ENCODE measurements around the gene TNFAIP1.

TNFAIP1 gene

GRCh38 chr17:28385037-28385400 is 49.5 kb downstream of the TNFAIP1 start:
- H3K4me1 ChIP-seq (ENCODE audit: control insufficient read depth, insufficient read depth, low read length, poor library complexity, severe bottlenecking), result peaks cover 19% of the 10 kb centered on the region
- no peaks in the 10 kb centered on the region for H3K9me3 ChIP-seq (ENCODE audit: control insufficient read depth, low read length)
- H3K4me3 ChIP-seq (ENCODE audit: insufficient read depth, low read depth, low read length, poor library complexity, severe bottlenecking), result peak overlapping the region; percentile 87
- no peaks in the 10 kb centered on the region for H3K27me3 ChIP-seq (replicated peaks; ENCODE audit: control insufficient read depth, insufficient read depth, low read length, poor library complexity, severe bottlenecking)
- DNase-seq, result no peak
- peaks cover 13% of the 10 kb centered on the region for H3K36me3 ChIP-seq (ENCODE audit: control insufficient read depth, insufficient read depth, low read length)
- peak overlapping the region; percentile 20 for H3K27ac ChIP-seq (ENCODE audit: insufficient read depth, low read length, poor library complexity, severe bottlenecking)

- Histone ChIP-seq H3K36me3 (ENCODE audit: control insufficient read depth, insufficient read depth, low read length) (peaks cover 17% of the 10 kb centered on the region), H3K27ac (ENCODE audit: insufficient read depth, low read length, poor library complexity, severe bottlenecking) (no peak overlapping the region), H3K4me1 (ENCODE audit: control insufficient read depth, insufficient read depth, low read length, poor library complexity, severe bottlenecking) (peaks cover 19% of the 10 kb centered on the region), H3K4me3 (ENCODE audit: insufficient read depth, low read depth, low read length, poor library complexity, severe bottlenecking) (peak overlapping the region; percentile 87), H3K9me3 (ENCODE audit: control insufficient read depth, low read length) (no peaks in the 10 kb centered on the region), H3K27me3 (replicated peaks; ENCODE audit: control insufficient read depth, insufficient read depth, low read length, poor library complexity, severe bottlenecking) (no peaks in the 10 kb centered on the region)
- no peak for DNase-seq
These were observed 49.8 kb downstream of the TNFAIP1 start for GRCh38 chr17:28385406-28385805.

GRCh38 chr17:28386391-28386790 is 50.8 kb downstream of the TNFAIP1 start:
- H3K4me3 ChIP-seq (ENCODE audit: insufficient read depth, low read depth, low read length, poor library complexity, severe bottlenecking), result no peak overlapping the region
- DNase-seq, result no peak
- peaks cover 16% of the 10 kb centered on the region for H3K4me1 ChIP-seq (ENCODE audit: control insufficient read depth, insufficient read depth, low read length, poor library complexity, severe bottlenecking)
- no peaks in the 10 kb centered on the region for H3K27me3 ChIP-seq (replicated peaks; ENCODE audit: control insufficient read depth, insufficient read depth, low read length, poor library complexity, severe bottlenecking)
- H3K9me3 ChIP-seq (ENCODE audit: control insufficient read depth, low read length), result no peaks in the 10 kb centered on the region
- H3K36me3 ChIP-seq (ENCODE audit: control insufficient read depth, insufficient read depth, low read length), result peaks cover 27% of the 10 kb centered on the region
- no peak overlapping the region for H3K27ac ChIP-seq (ENCODE audit: insufficient read depth, low read length, poor library complexity, severe bottlenecking)

GRCh38 chr17:28388106-28388505 is 52.5 kb downstream of the TNFAIP1 start:
- Histone ChIP-seq H3K27me3 (replicated peaks; ENCODE audit: control insufficient read depth, insufficient read depth, low read length, poor library complexity, severe bottlenecking) (no peaks in the 10 kb centered on the region), H3K9me3 (ENCODE audit: control insufficient read depth, low read length) (no peaks in the 10 kb centered on the region), H3K27ac (ENCODE audit: insufficient read depth, low read length, poor library complexity, severe bottlenecking) (no peak overlapping the region), H3K36me3 (ENCODE audit: control insufficient read depth, insufficient read depth, low read length) (peaks cover 33% of the 10 kb centered on the region), H3K4me1 (ENCODE audit: control insufficient read depth, insufficient read depth, low read length, poor library complexity, severe bottlenecking) (peaks cover 12% of the 10 kb centered on the region), H3K4me3 (ENCODE audit: insufficient read depth, low read depth, low read length, poor library complexity, severe bottlenecking) (no peak overlapping the region)
- no peak for DNase-seq

- Histone ChIP-seq H3K9me3 (ENCODE audit: control insufficient read depth, low read length) (no peaks in the 10 kb centered on the region), H3K27ac (ENCODE audit: insufficient read depth, low read length, poor library complexity, severe bottlenecking) (no peak overlapping the region), H3K36me3 (ENCODE audit: control insufficient read depth, insufficient read depth, low read length) (peaks cover 43% of the 10 kb centered on the region), H3K4me3 (ENCODE audit: insufficient read depth, low read depth, low read length, poor library complexity, severe bottlenecking) (no peak overlapping the region), H3K4me1 (ENCODE audit: control insufficient read depth, insufficient read depth, low read length, poor library complexity, severe bottlenecking) (peaks cover 4% of the 10 kb centered on the region), H3K27me3 (replicated peaks; ENCODE audit: control insufficient read depth, insufficient read depth, low read length, poor library complexity, severe bottlenecking) (no peaks in the 10 kb centered on the region)
- no peak for DNase-seq
These were observed 54.6 kb downstream of the TNFAIP1 start for GRCh38 chr17:28390141-28390540.

GRCh38 chr17:28390563-28390962 is 55.0 kb downstream of the TNFAIP1 start:
- Histone ChIP-seq H3K36me3 (ENCODE audit: control insufficient read depth, insufficient read depth, low read length) (peaks cover 47% of the 10 kb centered on the region), H3K27ac (ENCODE audit: insufficient read depth, low read length, poor library complexity, severe bottlenecking) (no peak overlapping the region), H3K4me1 (ENCODE audit: control insufficient read depth, insufficient read depth, low read length, poor library complexity, severe bottlenecking) (no peaks in the 10 kb centered on the region), H3K9me3 (ENCODE audit: control insufficient read depth, low read length) (no peaks in the 10 kb centered on the region), H3K4me3 (ENCODE audit: insufficient read depth, low read depth, low read length, poor library complexity, severe bottlenecking) (no peak overlapping the region), H3K27me3 (replicated peaks; ENCODE audit: control insufficient read depth, insufficient read depth, low read length, poor library complexity, severe bottlenecking) (no peaks in the 10 kb centered on the region)
- no peak for DNase-seq

- H3K27ac ChIP-seq (ENCODE audit: insufficient read depth, low read length, poor library complexity, severe bottlenecking), result no peak overlapping the region
- no peaks in the 10 kb centered on the region for H3K4me1 ChIP-seq (ENCODE audit: control insufficient read depth, insufficient read depth, low read length, poor library complexity, severe bottlenecking)
- H3K4me3 ChIP-seq (ENCODE audit: insufficient read depth, low read depth, low read length, poor library complexity, severe bottlenecking), result no peak overlapping the region
- H3K27me3 ChIP-seq (replicated peaks; ENCODE audit: control insufficient read depth, insufficient read depth, low read length, poor library complexity, severe bottlenecking), result no peaks in the 10 kb centered on the region
- DNase-seq, result no peak
- H3K36me3 ChIP-seq (ENCODE audit: control insufficient read depth, insufficient read depth, low read length), result peaks cover 51% of the 10 kb centered on the region
- no peaks in the 10 kb centered on the region for H3K9me3 ChIP-seq (ENCODE audit: control insufficient read depth, low read length)
These were observed 55.4 kb downstream of the TNFAIP1 start for GRCh38 chr17:28390984-28391383.

GRCh38 chr17:28391401-28391800 is 55.8 kb downstream of the TNFAIP1 start:
- no peak overlapping the region for H3K27ac ChIP-seq (ENCODE audit: insufficient read depth, low read length, poor library complexity, severe bottlenecking)
- no peaks in the 10 kb centered on the region for H3K9me3 ChIP-seq (ENCODE audit: control insufficient read depth, low read length)
- no peaks in the 10 kb centered on the region for H3K27me3 ChIP-seq (replicated peaks; ENCODE audit: control insufficient read depth, insufficient read depth, low read length, poor library complexity, severe bottlenecking)
- H3K36me3 ChIP-seq (ENCODE audit: control insufficient read depth, insufficient read depth, low read length), result peaks cover 55% of the 10 kb centered on the region
- no peak overlapping the region for H3K4me3 ChIP-seq (ENCODE audit: insufficient read depth, low read depth, low read length, poor library complexity, severe bottlenecking)
- DNase-seq, result no peak
- H3K4me1 ChIP-seq (ENCODE audit: control insufficient read depth, insufficient read depth, low read length, poor library complexity, severe bottlenecking), result no peaks in the 10 kb centered on the region

GRCh38 chr17:28392491-28392890 is 56.9 kb downstream of the TNFAIP1 start:
- no peak for DNase-seq
- Histone ChIP-seq H3K27ac (ENCODE audit: insufficient read depth, low read length, poor library complexity, severe bottlenecking) (no peak overlapping the region), H3K4me3 (ENCODE audit: insufficient read depth, low read depth, low read length, poor library complexity, severe bottlenecking) (no peak overlapping the region), H3K27me3 (replicated peaks; ENCODE audit: control insufficient read depth, insufficient read depth, low read length, poor library complexity, severe bottlenecking) (no peaks in the 10 kb centered on the region), H3K4me1 (ENCODE audit: control insufficient read depth, insufficient read depth, low read length, poor library complexity, severe bottlenecking) (no peaks in the 10 kb centered on the region), H3K36me3 (ENCODE audit: control insufficient read depth, insufficient read depth, low read length) (peaks cover 56% of the 10 kb centered on the region), H3K9me3 (ENCODE audit: control insufficient read depth, low read length) (no peaks in the 10 kb centered on the region)

- H3K27ac ChIP-seq (ENCODE audit: insufficient read depth, low read length, poor library complexity, severe bottlenecking), result no peak overlapping the region
- H3K4me1 ChIP-seq (ENCODE audit: control insufficient read depth, insufficient read depth, low read length, poor library complexity, severe bottlenecking), result no peaks in the 10 kb centered on the region
- H3K36me3 ChIP-seq (ENCODE audit: control insufficient read depth, insufficient read depth, low read length), result peaks cover 48% of the 10 kb centered on the region
- H3K4me3 ChIP-seq (ENCODE audit: insufficient read depth, low read depth, low read length, poor library complexity, severe bottlenecking), result no peak overlapping the region
- DNase-seq, result no peak
- H3K27me3 ChIP-seq (replicated peaks; ENCODE audit: control insufficient read depth, insufficient read depth, low read length, poor library complexity, severe bottlenecking), result no peaks in the 10 kb centered on the region
- no peaks in the 10 kb centered on the region for H3K9me3 ChIP-seq (ENCODE audit: control insufficient read depth, low read length)
These were observed 59.0 kb downstream of the TNFAIP1 start for GRCh38 chr17:28394337-28395116.
